Fibroblast of lung (primary cell): Measurements from ENCODE around the gene APBA2. TPM values are rescaled to one million over a fixed set of nuclear protein-coding genes. Genes with fewer than 3 reads are reported as not detected.

Experiments
- DNase-seq, 2 donors: peaks; one replicate each; pipeline versions ENCODE4 v3.0.0 to v3.0.0-alpha.2; 2010; ENCODE audit warnings: low read depth in 2 of 2
- H2AFZ ChIP-seq: 2 replicates; pipeline ENCODE4 v1.5.1; 2012; ENCODE audit warnings: low read length, control low read depth, inconsistent platforms
- H3K27ac ChIP-seq: 2 replicates; pipeline ENCODE4 v1.5.1; 2011; ENCODE audit warnings: low read length, control low read depth; ENCODE audit not compliant: insufficient read depth
- H3K27me3 ChIP-seq: 2 replicates; pipeline ENCODE4 v1.5.1; 2011; ENCODE audit warnings: mild to moderate bottlenecking, low read length; ENCODE audit not compliant: control insufficient read depth, insufficient read depth
- H3K36me3 ChIP-seq: 2 replicates; pipeline ENCODE4 v1.5.1; 2011; ENCODE audit warnings: low read length; ENCODE audit not compliant: control insufficient read depth, insufficient read depth
- H3K4me1 ChIP-seq: 2 replicates; pipeline ENCODE4 v1.5.1; 2011; ENCODE audit warnings: low read length; ENCODE audit not compliant: control insufficient read depth, insufficient read depth; ENCODE audit errors: extremely low read depth
- H3K4me2 ChIP-seq: 2 replicates; pipeline ENCODE4 v1.5.1; 2011; ENCODE audit warnings: low read length, control low read depth; ENCODE audit not compliant: insufficient read depth; ENCODE audit errors: extremely low read depth
- H3K4me3 ChIP-seq, 4 experiments: fragments of 200-600 bp in 1 of 4; sonication (generic) in 1 of 4; replicated peaks in 1 of 4; 2 replicates each; pipeline ENCODE4 v1.5.1; 2011 to 2016; ENCODE audit warnings: low read length in 4 of 4, low read depth in 3 of 4, mild to moderate bottlenecking in 3 of 4, control low read depth in 2 of 4, inconsistent platforms in 1 of 4, mixed read lengths in 1 of 4; ENCODE audit not compliant: insufficient read depth in 1 of 4; ENCODE audit errors: control extremely low read depth in 1 of 4
- H3K79me2 ChIP-seq: 2 replicates; pipeline ENCODE4 v1.5.1; 2012; ENCODE audit warnings: mild to moderate bottlenecking, low read length, inconsistent platforms; ENCODE audit not compliant: control insufficient read depth, insufficient read depth
- H3K9ac ChIP-seq: 2 replicates; pipeline ENCODE4 v1.5.1; 2011; ENCODE audit warnings: mild to moderate bottlenecking, low read length, control low read depth; ENCODE audit not compliant: insufficient read depth
- H3K9me3 ChIP-seq: 2 replicates; pipeline ENCODE4 v1.5.1; 2012; ENCODE audit warnings: low read depth, low read length; ENCODE audit not compliant: control insufficient read depth, insufficient read depth
- H4K20me1 ChIP-seq: 2 replicates; pipeline ENCODE4 v1.5.1; 2011; ENCODE audit warnings: low read length; ENCODE audit not compliant: control insufficient read depth, insufficient read depth; ENCODE audit errors: extremely low read depth
- EZH2 ChIP-seq: IDR thresholded peaks from 2 replicates; pipeline ENCODE4 v1.5.1; 2012; ENCODE audit warnings: low read length, control low read depth, mild to moderate bottlenecking; ENCODE audit errors: missing control alignments
- polyA plus RNA-seq, 2 donors: library from polyadenylated mRNA; depleted of rRNA in 1 of 2; stranded (reverse) in 1 of 2; unstranded in 1 of 2; fragments of >200 nt; gene quantifications; 2 replicates each; pipeline ENCODE4 v1.2.1, GENCODE V29; 2011 to 2012; ENCODE audit warnings: missing spikeins in 1 of 2
- total RNA-seq: library from RNA; depleted of rRNA; stranded (reverse); fragments of >200 nt; gene quantifications from 2 replicates; pipeline ENCODE4 v1.2.1, GENCODE V29; 2014
- TF ChIP-seq, protein P1 (sequence below), 2 donors: IDR thresholded peaks in 1 of 2; conservative IDR thresholded peaks in 1 of 2; 1 replicate in 1 of 2; 2 replicates in 1 of 2; pipeline ENCODE4 v1.5.1; 2011 to 2012; ENCODE audit warnings: low read length in 2 of 2, control low read depth in 1 of 2, inconsistent platforms in 1 of 2, low read depth in 1 of 2, mild to moderate bottlenecking in 1 of 2

Gene APBA2
- total and polyA plus RNA-seq, 2 donors (not counting 1 experiment from before 2014, with no cell fraction given) = 9.5 to 20.3 TPM

DNA sequence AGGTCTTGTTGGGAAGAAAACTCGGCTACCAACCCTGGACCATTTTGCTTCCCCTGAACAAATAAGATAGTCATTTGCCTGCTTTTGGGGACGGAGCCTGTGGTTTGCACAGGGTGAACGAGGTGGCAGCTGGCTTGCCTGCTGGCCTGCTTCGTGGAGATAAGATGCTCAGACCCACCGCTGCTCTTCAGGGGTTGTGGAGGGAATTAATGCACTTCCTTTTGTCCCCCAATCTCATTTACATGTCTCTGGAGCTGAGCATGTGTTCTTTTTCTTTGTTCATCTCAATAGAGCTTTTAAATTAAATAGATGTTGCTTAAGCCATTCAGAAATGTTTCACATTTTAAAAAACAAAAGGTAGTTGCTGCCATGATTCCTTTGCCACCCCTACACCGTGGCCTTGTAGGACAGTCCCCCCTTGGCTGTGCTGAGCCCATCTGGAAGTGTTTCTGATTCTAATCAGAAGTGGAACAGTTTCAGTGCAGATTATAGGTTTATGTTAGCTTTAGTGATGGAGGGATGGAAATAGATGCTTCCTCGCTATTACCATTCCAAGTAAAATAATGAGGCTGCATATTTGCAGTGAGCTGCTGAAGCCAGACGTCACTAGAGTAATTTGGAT, 25.6 kb downstream of the APBA2 start:
- no peaks in the 10 kb centered on the region for H3K27me3 ChIP-seq
- H3K4me3 ChIP-seq = no peak overlapping the region
- no peak for DNase-seq
- H4K20me1 ChIP-seq = no peaks in the 10 kb centered on the region
- no peaks in the 10 kb centered on the region for H3K4me1 ChIP-seq
- no peak overlapping the region for H3K27ac ChIP-seq
- no peaks in the 10 kb centered on the region for H3K9me3 ChIP-seq
- no peaks in the 10 kb centered on the region for H3K79me2 ChIP-seq
- H2AFZ ChIP-seq = no peak overlapping the region
- TF ChIP-seq EZH2 = no peak
- TF ChIP-seq, protein P1, sequence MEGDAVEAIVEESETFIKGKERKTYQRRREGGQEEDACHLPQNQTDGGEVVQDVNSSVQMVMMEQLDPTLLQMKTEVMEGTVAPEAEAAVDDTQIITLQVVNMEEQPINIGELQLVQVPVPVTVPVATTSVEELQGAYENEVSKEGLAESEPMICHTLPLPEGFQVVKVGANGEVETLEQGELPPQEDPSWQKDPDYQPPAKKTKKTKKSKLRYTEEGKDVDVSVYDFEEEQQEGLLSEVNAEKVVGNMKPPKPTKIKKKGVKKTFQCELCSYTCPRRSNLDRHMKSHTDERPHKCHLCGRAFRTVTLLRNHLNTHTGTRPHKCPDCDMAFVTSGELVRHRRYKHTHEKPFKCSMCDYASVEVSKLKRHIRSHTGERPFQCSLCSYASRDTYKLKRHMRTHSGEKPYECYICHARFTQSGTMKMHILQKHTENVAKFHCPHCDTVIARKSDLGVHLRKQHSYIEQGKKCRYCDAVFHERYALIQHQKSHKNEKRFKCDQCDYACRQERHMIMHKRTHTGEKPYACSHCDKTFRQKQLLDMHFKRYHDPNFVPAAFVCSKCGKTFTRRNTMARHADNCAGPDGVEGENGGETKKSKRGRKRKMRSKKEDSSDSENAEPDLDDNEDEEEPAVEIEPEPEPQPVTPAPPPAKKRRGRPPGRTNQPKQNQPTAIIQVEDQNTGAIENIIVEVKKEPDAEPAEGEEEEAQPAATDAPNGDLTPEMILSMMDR (conservative IDR thresholded peaks at IDR 0.05 in 1 of 2, IDR thresholded peaks at IDR 0.05 in 1 of 2; ENCODE audit: low read depth in 1 of 2, low read length in 2 of 2) = no peak
- no peak overlapping the region for H3K9ac ChIP-seq
- H3K36me3 ChIP-seq = no peaks in the 10 kb centered on the region
- no peak overlapping the region for H3K4me2 ChIP-seq

DNA sequence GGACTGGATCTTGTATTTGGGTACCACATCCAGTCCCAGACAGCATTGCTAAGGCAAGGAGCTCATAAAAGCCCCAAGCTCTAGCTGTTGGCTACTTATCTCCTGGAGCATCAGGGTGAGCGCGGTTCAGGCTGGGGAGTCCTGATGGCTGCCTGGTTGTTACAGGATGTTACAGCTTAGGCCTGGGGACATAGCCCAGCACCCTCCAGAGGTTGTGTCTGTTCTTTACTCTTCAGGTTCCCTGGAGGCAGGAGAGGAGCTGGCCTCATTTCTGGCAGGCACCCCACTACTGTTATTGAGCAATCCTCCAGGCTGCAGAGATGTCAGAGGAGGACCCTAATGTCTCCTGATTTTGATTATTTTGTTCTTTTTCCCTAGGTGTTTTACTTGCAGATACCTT, 26.6 kb downstream of the APBA2 start:
- no peaks in the 10 kb centered on the region for H3K36me3 ChIP-seq
- H2AFZ ChIP-seq = no peak overlapping the region
- no peaks in the 10 kb centered on the region for H3K9me3 ChIP-seq
- H3K79me2 ChIP-seq = no peaks in the 10 kb centered on the region
- no peak overlapping the region for H3K9ac ChIP-seq
- H3K27ac ChIP-seq = no peak overlapping the region
- no peaks in the 10 kb centered on the region for H3K4me1 ChIP-seq
- H3K4me2 ChIP-seq = no peak overlapping the region
- TF ChIP-seq EZH2 = no peak
- TF ChIP-seq, protein P1 (conservative IDR thresholded peaks at IDR 0.05 in 1 of 2, IDR thresholded peaks at IDR 0.05 in 1 of 2; ENCODE audit: low read depth in 1 of 2, low read length in 2 of 2) = no peak
- no peak overlapping the region for H3K4me3 ChIP-seq
- H3K27me3 ChIP-seq = no peaks in the 10 kb centered on the region
- no peak for DNase-seq
- H4K20me1 ChIP-seq = no peaks in the 10 kb centered on the region

DNA sequence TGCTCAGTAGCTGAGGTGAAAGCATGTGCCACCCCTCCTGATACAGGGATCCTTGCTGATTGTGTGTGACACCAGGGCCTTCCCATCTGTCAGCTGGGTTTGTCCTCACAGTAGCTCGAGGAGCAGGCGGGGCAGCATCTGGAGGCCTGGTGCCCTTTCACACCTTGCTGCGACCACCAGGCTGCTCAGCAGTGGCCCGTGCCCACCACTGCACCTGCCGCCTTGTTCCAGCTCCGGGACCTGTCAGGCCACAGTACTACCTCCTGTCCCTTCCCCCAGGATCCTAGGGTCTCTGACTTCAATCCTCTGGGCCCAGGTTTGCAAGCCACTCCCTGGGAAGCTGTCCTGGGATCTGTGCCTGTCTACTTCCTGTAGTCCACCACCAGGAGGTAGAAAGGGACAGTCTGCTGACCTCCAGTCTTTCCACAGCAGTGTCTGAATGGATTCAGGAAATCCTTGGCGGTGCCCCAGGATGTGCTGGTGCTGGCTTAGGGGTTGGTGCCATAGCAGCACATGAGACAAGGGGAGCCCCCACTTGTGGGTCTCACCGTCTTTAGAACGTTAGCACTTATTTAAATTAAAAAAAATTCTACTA, 27.5 kb downstream of the APBA2 start:
- H3K36me3 ChIP-seq = no peaks in the 10 kb centered on the region
- TF ChIP-seq, protein P1 (conservative IDR thresholded peaks at IDR 0.05 in 1 of 2, IDR thresholded peaks at IDR 0.05 in 1 of 2; ENCODE audit: low read depth in 1 of 2, low read length in 2 of 2) = peak in 1 of 2 donors; percentile 15
- no peak for TF ChIP-seq EZH2
- no peak overlapping the region for H3K9ac ChIP-seq
- no peak overlapping the region for H3K4me2 ChIP-seq
- no peaks in the 10 kb centered on the region for H3K79me2 ChIP-seq
- no peaks in the 10 kb centered on the region for H4K20me1 ChIP-seq
- no peaks in the 10 kb centered on the region for H3K4me1 ChIP-seq
- H3K27ac ChIP-seq = no peak overlapping the region
- H3K27me3 ChIP-seq = no peaks in the 10 kb centered on the region
- peak in 1 of 2 donors; percentile 7 for DNase-seq
- H3K4me3 ChIP-seq = no peak overlapping the region
- H3K9me3 ChIP-seq = no peaks in the 10 kb centered on the region
- no peak overlapping the region for H2AFZ ChIP-seq
